Measurements from ENCODE around the gene MTUS2.

MTUS2 gene

DNA sequence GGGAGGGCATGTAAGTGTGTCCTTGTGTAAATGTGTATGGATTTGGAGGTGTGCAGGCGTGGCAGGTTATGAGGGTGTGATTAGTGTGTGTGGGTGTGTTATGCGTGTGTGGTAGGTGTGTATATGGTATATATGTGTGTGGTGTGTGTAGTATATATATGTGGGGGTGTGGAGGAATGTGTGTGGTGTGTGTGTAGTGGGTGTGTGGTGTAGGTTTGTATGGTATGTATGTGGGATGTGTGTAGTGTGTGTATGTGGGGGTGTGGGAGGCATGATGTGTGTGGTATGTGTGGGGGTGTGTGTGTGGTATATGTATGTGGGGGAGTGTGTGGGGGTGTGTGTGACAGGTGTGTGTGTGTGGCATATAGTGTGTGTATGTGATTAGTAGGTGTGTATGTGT, 671.1 kb downstream of the MTUS2 start:
- no peaks in the 10 kb centered on the region for H3K9me2 ChIP-seq (replicated peaks; ENCODE audit: insufficient read depth, low read length)
- H4K20me1 ChIP-seq (ENCODE audit: insufficient read depth, low read length) = no peaks in the 10 kb centered on the region
- H3K79me2 ChIP-seq (ENCODE audit: low read length) = no peaks in the 10 kb centered on the region
- no peak overlapping the region for H2AFZ ChIP-seq (ENCODE audit: low read length)
- no peak overlapping the region for H3K9ac ChIP-seq (ENCODE audit: low read length)
- no peaks in the 10 kb centered on the region for H3K9me3 ChIP-seq (replicated peaks; ENCODE audit: insufficient read depth, low read length)
- H3K36me3 ChIP-seq (replicated peaks; ENCODE audit: insufficient read depth, low read length) = no peaks in the 10 kb centered on the region
- no peak overlapping the region for H3K4me2 ChIP-seq (ENCODE audit: low read depth, low read length)
- no peak overlapping the region for H3K4me3 ChIP-seq (ENCODE audit: low read length)
- no peaks in the 10 kb centered on the region for H3K4me1 ChIP-seq (ENCODE audit: low read length)
- no peaks in the 10 kb centered on the region for H3K27me3 ChIP-seq (replicated peaks; ENCODE audit: insufficient read depth, low read length)
- no peak for DNase-seq
- TF ChIP-seq EZH2phosphoT487 (IDR thresholded peaks at IDR 0.05; ENCODE audit: low read length) = no peak
- TF ChIP-seq, protein P1, sequence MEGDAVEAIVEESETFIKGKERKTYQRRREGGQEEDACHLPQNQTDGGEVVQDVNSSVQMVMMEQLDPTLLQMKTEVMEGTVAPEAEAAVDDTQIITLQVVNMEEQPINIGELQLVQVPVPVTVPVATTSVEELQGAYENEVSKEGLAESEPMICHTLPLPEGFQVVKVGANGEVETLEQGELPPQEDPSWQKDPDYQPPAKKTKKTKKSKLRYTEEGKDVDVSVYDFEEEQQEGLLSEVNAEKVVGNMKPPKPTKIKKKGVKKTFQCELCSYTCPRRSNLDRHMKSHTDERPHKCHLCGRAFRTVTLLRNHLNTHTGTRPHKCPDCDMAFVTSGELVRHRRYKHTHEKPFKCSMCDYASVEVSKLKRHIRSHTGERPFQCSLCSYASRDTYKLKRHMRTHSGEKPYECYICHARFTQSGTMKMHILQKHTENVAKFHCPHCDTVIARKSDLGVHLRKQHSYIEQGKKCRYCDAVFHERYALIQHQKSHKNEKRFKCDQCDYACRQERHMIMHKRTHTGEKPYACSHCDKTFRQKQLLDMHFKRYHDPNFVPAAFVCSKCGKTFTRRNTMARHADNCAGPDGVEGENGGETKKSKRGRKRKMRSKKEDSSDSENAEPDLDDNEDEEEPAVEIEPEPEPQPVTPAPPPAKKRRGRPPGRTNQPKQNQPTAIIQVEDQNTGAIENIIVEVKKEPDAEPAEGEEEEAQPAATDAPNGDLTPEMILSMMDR (IDR thresholded peaks at IDR 0.05; ENCODE audit: low read length) = no peak
- no peak for TF ChIP-seq EZH2 (optimal IDR thresholded peaks at IDR 0.05; ENCODE audit: low read depth, low read length)
- no peak overlapping the region for H3K27ac ChIP-seq (ENCODE audit: low read length)
- H3F3A ChIP-seq (ENCODE audit: insufficient read depth, low read length) = no peaks in the 10 kb centered on the region

DNA sequence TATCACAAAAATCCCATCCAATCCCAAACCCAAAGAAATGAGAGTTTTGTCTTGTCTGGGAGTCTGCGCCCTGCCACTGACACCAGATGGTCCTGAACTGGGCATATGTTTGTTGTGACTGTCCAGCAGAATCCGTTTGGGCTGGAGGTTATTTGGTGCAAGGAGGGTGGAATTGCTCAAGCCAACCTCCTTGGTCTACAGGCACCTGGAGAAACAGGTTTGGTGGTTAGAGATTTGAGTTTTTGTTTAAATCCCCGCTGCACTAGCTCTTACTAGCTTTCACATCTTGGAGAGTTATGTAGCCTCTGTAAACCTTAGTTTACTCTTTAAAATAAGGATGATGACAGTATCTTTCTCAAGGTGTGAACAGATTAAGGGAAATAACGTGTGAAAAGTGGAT, 673.7 kb downstream of the MTUS2 start:
- no peaks in the 10 kb centered on the region for H4K20me1 ChIP-seq (ENCODE audit: insufficient read depth, low read length)
- H3K4me2 ChIP-seq (ENCODE audit: low read depth, low read length) = no peak overlapping the region
- H2AFZ ChIP-seq (ENCODE audit: low read length) = no peak overlapping the region
- H3K79me2 ChIP-seq (ENCODE audit: low read length) = no peaks in the 10 kb centered on the region
- H3K9ac ChIP-seq (ENCODE audit: low read length) = no peak overlapping the region
- H3K36me3 ChIP-seq (replicated peaks; ENCODE audit: insufficient read depth, low read length) = no peaks in the 10 kb centered on the region
- TF ChIP-seq EZH2phosphoT487 (IDR thresholded peaks at IDR 0.05; ENCODE audit: low read length) (no peak), EZH2 (optimal IDR thresholded peaks at IDR 0.05; ENCODE audit: low read depth, low read length) (no peak)
- TF ChIP-seq, protein P1 (IDR thresholded peaks at IDR 0.05; ENCODE audit: low read length) = no peak
- H3F3A ChIP-seq (ENCODE audit: insufficient read depth, low read length) = no peaks in the 10 kb centered on the region
- no peaks in the 10 kb centered on the region for H3K4me1 ChIP-seq (ENCODE audit: low read length)
- no peak overlapping the region for H3K4me3 ChIP-seq (ENCODE audit: low read length)
- H3K9me3 ChIP-seq (replicated peaks; ENCODE audit: insufficient read depth, low read length) = no peaks in the 10 kb centered on the region
- no peaks in the 10 kb centered on the region for H3K9me2 ChIP-seq (replicated peaks; ENCODE audit: insufficient read depth, low read length)
- H3K27me3 ChIP-seq (replicated peaks; ENCODE audit: insufficient read depth, low read length) = no peaks in the 10 kb centered on the region
- H3K27ac ChIP-seq (ENCODE audit: low read length) = no peak overlapping the region
- DNase-seq = no peak

DNA sequence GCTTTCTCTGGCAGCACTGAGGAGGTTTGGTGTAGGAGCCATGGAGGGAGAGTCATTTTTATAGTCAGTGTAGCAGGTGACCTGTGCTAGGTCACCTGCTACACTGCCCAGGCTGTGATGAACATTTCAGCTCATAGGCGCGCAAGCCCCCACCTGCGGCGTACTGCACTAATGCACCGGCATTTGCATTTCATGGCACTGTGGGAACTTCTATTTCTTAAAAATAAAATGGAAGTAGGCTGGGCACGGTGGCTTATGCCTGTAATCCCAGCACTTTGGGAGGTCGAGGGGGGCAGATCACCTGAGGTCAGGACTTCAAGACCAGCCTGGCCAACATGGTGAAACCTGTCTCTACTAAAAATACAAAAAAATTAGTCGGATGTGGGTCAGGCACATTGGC, 674.4 kb downstream of the MTUS2 start:
- no peak overlapping the region for H3K27ac ChIP-seq (ENCODE audit: low read length)
- no peaks in the 10 kb centered on the region for H4K20me1 ChIP-seq (ENCODE audit: insufficient read depth, low read length)
- no peak overlapping the region for H3K4me3 ChIP-seq (ENCODE audit: low read length)
- no peaks in the 10 kb centered on the region for H3F3A ChIP-seq (ENCODE audit: insufficient read depth, low read length)
- no peak overlapping the region for H3K4me2 ChIP-seq (ENCODE audit: low read depth, low read length)
- H3K9me2 ChIP-seq (replicated peaks; ENCODE audit: insufficient read depth, low read length) = no peaks in the 10 kb centered on the region
- no peaks in the 10 kb centered on the region for H3K27me3 ChIP-seq (replicated peaks; ENCODE audit: insufficient read depth, low read length)
- H3K9ac ChIP-seq (ENCODE audit: low read length) = no peak overlapping the region
- H2AFZ ChIP-seq (ENCODE audit: low read length) = no peak overlapping the region
- H3K4me1 ChIP-seq (ENCODE audit: low read length) = no peaks in the 10 kb centered on the region
- H3K9me3 ChIP-seq (replicated peaks; ENCODE audit: insufficient read depth, low read length) = no peaks in the 10 kb centered on the region
- no peaks in the 10 kb centered on the region for H3K79me2 ChIP-seq (ENCODE audit: low read length)
- no peak for DNase-seq
- TF ChIP-seq, protein P1 (IDR thresholded peaks at IDR 0.05; ENCODE audit: low read length) = no peak
- no peak for TF ChIP-seq EZH2 (optimal IDR thresholded peaks at IDR 0.05; ENCODE audit: low read depth, low read length)
- no peak for TF ChIP-seq EZH2phosphoT487 (IDR thresholded peaks at IDR 0.05; ENCODE audit: low read length)
- H3K36me3 ChIP-seq (replicated peaks; ENCODE audit: insufficient read depth, low read length) = no peaks in the 10 kb centered on the region

All from MM.1S (cell line).